Ascending aorta (tissue), 2 donors: Measurements from ENCODE around the gene RANBP9. TPM values are rescaled to one million over a fixed set of nuclear protein-coding genes. Genes with fewer than 3 reads are reported as not detected.

ENCODE experiments used
- DNase-seq, 2 donors: peaks; one replicate each; pipeline ENCODE4 v3.0.0-alpha.2; 2019; ENCODE audit warnings: low spot score in 2 of 2
- H3K27ac ChIP-seq, 2 donors: fragments of 200-600 bp; sonication (generic); one replicate each; pipeline ENCODE4 v1.5.1; 2016 to 2017; ENCODE audit warnings: mild to moderate bottlenecking in 1 of 2
- H3K27me3 ChIP-seq: fragments of 200-600 bp; sonication (generic); one replicate; pipeline ENCODE4 v1.5.1; 2017
- H3K36me3 ChIP-seq, 2 donors: fragments of 200-600 bp; sonication (generic); one replicate each; pipeline ENCODE4 v1.5.1; 2016
- H3K4me1 ChIP-seq, 2 donors: fragments of 200-600 bp; sonication (generic); one replicate each; pipeline ENCODE4 v1.5.1; 2016 to 2017; ENCODE audit warnings: mild to moderate bottlenecking in 1 of 2
- H3K4me3 ChIP-seq, 2 donors: fragments of 200-600 bp; sonication (generic); one replicate each; pipeline ENCODE4 v1.5.1; 2016 to 2017; ENCODE audit warnings: mild to moderate bottlenecking in 1 of 2
- H3K9me3 ChIP-seq, 2 donors: fragments of 200-600 bp; sonication (generic); one replicate each; pipeline ENCODE4 v1.5.1; 2016
- intact Hi-C: fragments of 100-400 bp; cut with DNase I; formaldehyde crosslinking; loops from one replicate; pipeline ENCODE4 v1.15.1; 2023
- total RNA-seq: library from RNA; depleted of rRNA; stranded (reverse); fragments of >200 nt; gene quantifications from one replicate; pipeline ENCODE4 v1.1.0, GENCODE V29; 2016
- TF ChIP-seq, protein P1 (sequence below), 3 experiments: fragments of 200-600 bp in 2 of 3; fragments of 450-650 bp in 1 of 3; sonication (generic) in 2 of 3; IDR thresholded peaks; one replicate each; pipeline ENCODE4 v1.5.1; 2016 to 2019; ENCODE audit warnings: antibody characterized with exemption in 3 of 3, mild to moderate bottlenecking in 1 of 3, moderate library complexity in 1 of 3

The RANBP9 gene
- total RNA-seq, 1 donor from 2014 or later = 26.3 TPM

- Histone ChIP-seq H3K27me3 (no peaks in the 10 kb centered on the region), H3K4me1 (peaks cover 0 to 17% of the 10 kb centered on the region in 2 donors), H3K4me3 (peak overlapping the region in 1 of 2 donors; percentile 97), H3K36me3 (peaks cover 37 to 52% of the 10 kb centered on the region in 2 donors), H3K9me3 (no peaks in the 10 kb centered on the region), H3K27ac (peak overlapping the region; percentile 92 to 95)
- no peak for DNase-seq
- intact Hi-C loops = no loop called here
- TF ChIP-seq, protein P1, sequence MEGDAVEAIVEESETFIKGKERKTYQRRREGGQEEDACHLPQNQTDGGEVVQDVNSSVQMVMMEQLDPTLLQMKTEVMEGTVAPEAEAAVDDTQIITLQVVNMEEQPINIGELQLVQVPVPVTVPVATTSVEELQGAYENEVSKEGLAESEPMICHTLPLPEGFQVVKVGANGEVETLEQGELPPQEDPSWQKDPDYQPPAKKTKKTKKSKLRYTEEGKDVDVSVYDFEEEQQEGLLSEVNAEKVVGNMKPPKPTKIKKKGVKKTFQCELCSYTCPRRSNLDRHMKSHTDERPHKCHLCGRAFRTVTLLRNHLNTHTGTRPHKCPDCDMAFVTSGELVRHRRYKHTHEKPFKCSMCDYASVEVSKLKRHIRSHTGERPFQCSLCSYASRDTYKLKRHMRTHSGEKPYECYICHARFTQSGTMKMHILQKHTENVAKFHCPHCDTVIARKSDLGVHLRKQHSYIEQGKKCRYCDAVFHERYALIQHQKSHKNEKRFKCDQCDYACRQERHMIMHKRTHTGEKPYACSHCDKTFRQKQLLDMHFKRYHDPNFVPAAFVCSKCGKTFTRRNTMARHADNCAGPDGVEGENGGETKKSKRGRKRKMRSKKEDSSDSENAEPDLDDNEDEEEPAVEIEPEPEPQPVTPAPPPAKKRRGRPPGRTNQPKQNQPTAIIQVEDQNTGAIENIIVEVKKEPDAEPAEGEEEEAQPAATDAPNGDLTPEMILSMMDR (IDR thresholded peaks at IDR 0.05) = no peak
Observed at GRCh38 chr6:13617066-13617465, 94.6 kb downstream of the RANBP9 start.

DNA sequence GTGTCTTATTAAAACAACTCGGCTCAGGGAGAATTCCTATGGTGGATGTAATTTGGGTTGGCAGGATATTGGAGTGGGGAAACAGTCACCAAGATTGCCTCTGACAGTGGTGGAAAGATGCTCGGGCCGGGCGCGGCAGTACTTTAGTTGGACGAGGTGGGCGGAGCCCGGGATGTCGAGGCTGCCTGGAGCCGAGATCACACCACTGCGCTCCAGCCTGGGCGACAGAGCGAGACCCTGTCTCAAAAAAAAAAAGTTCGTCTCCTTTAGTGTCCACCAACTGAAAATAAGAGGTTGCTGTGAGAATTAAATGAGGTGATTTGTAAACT lies 95.9 kb downstream of the RANBP9 start:
- DNase-seq = peak in 1 of 2 donors; percentile 76
- Histone ChIP-seq H3K4me1 (peaks cover 0 to 17% of the 10 kb centered on the region in 2 donors), H3K9me3 (no peaks in the 10 kb centered on the region), H3K27ac (peak overlapping the region; percentile 92 to 95), H3K36me3 (peaks cover 33 to 39% of the 10 kb centered on the region in 2 donors), H3K27me3 (no peaks in the 10 kb centered on the region), H3K4me3 (peak overlapping the region; percentile 82 to 97)
- TF ChIP-seq, protein P1 (IDR thresholded peaks at IDR 0.05) = no peak
- intact Hi-C loops = loop anchor here (1.0 to 2.0 kb wide), 4 partner anchors 41 to 199 kb away; partner anchors contain the start of genes MCUR1 and SIRT5

DNA sequence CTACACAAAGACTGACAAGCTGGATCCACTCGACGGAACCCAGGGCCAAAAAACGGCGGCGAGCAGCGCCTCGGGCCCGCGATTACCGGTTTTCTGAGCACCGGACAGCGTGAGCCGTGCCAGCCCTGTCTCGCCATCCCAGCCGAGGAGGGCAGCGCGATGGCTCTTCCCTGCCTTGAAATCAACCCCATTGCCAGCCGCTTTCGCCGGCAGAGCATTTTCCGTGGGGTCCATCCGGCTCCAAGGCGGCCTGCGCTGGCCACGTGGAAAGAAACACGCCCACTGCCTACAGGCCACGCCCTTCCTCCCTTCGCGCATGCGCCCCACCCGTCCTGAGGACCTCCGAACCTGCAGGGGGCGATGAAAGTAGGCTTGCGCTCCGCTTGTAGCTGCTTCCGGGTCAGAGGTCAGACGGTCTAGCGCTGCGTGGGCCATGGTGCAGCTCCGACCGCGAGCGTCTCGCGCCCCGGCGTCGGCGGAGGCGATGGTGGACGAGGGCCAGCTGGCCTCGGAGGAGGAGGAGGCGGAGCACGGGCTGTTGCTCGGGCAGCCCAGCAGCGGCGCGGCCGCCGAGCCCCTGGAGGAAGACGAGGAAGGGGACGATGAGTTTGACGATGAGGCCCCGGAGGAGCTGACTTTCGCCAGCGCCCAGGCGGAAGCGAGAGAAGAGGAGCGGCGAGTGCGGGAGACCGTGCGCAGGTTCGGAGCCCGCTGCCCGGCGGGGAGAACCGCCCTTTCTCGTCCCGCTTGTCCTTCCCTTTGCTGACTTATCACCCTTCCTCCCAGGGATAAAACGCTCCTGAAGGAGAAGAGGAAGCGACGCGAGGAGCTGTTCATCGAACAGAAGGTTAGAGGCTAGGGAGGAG lies 96.5 kb downstream of the RANBP9 start, which contains the start of gene NOL7:
TSS of gene NOL7 (plus strand) at position 410 of the 866 bp plus-strand sequence. CDS start at position 434, 24 bp downstream.
- Histone ChIP-seq H3K4me1 (peaks cover 0 to 17% of the 10 kb centered on the region in 2 donors), H3K27ac (peak within 1 kb of the TSS; percentile 92 to 95), H3K9me3 (no peaks in the 10 kb centered on the region), H3K4me3 (peak within 1 kb of the TSS; percentile 82 to 97), H3K36me3 (peaks cover 29 to 33% of the 10 kb centered on the region in 2 donors), H3K27me3 (no peaks in the 10 kb centered on the region)
- peak; percentile 84 to 98 for DNase-seq
- TF ChIP-seq, protein P1 (IDR thresholded peaks at IDR 0.05) = peak; percentile 83 to 96 (median 87)
- intact Hi-C loops = loop anchor here (1.0 to 2.0 kb wide), 4 partner anchors 41 to 199 kb away; partner anchors contain the start of genes MCUR1 and SIRT5

DNA sequence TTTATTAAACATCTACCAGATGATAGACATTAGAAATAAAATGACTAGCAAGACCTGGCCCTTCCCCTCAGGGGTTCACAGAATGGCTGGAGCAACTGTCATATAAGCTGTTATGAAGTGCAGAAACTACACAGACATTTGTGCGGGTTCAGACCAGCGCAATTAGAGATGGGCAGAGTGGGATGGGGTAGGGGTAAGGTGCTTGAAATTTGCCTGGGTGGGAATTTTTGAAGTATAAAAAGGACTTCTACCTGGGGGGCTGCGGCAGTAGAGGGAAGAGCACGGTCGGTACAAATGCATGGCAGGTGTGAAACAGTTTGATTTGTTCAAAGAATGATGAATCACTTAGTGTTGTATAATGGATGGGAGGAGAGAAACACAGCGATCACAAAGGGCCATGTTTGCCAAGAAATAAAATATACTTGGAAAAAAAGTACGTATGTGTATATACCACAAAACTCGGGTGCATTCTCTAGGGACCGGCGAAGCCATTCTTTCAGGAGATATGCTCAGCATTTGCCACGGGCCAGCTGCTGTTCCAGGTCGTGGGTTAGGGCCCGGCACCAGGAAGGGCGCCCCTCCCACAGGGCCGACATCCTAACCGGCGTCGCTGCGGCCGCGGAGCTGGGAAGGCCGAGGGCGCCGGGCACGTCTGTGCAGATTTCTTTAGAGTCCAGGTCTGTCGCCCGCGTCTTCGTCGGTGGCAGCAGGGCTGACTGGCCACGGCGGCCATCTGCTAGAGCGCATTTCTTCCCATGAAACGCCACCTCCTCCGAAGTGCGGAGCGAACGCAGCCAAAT lies 97.3 kb downstream of the RANBP9 start:
- TF ChIP-seq, protein P1 (IDR thresholded peaks at IDR 0.05) = no peak
- H3K27ac ChIP-seq = peak overlapping the region; percentile 92 to 95
- H3K4me3 ChIP-seq = peak overlapping the region; percentile 82 to 97
- H3K9me3 ChIP-seq = no peaks in the 10 kb centered on the region
- peaks cover 0 to 17% of the 10 kb centered on the region in 2 donors for H3K4me1 ChIP-seq
- intact Hi-C loops = loop anchor here (2.0 kb wide), 1 partner anchor 152 kb away; no protein-coding TSS in a partner anchor
- peaks cover 21 to 25% of the 10 kb centered on the region in 2 donors for H3K36me3 ChIP-seq
- peak in 1 of 2 donors; percentile 77 for DNase-seq
- no peaks in the 10 kb centered on the region for H3K27me3 ChIP-seq

DNA sequence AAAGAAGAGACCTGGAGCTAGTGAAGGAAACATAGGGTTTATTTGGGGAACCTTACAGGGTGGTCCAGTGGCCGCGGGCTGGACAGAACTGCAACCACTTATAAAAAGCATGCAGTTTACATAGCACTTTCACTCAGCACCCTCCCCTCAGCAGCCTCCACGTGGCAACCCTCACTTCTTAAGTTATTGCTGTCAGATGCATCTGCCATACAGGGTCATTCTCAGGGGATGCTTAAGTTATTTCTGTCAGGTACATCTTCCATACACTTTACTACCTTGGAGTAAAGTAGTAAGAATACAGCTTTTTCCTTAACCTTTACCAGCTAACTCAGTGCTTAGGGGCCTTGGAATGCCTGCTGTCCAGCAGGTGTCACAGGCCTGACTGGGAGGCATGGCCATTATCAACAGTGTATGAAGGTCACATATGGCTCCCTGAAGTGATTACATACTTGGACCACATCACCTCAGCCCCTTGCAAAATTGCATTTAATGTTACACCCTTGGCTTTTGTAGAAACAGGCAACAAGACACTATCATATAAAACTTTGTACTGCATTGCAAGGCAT lies 98.5 kb downstream of the RANBP9 start:
- TF ChIP-seq, protein P1 (IDR thresholded peaks at IDR 0.05) = no peak
- intact Hi-C loops = no loop called here
- no peaks in the 10 kb centered on the region for H3K27me3 ChIP-seq
- H3K4me3 ChIP-seq = no peak overlapping the region
- peaks cover 10 to 14% of the 10 kb centered on the region in 2 donors for H3K36me3 ChIP-seq
- no peak overlapping the region for H3K27ac ChIP-seq
- no peaks in the 10 kb centered on the region for H3K9me3 ChIP-seq
- no peak for DNase-seq
- H3K4me1 ChIP-seq = peaks cover 0 to 15% of the 10 kb centered on the region in 2 donors
